GM12891 (cell line): ENCODE data around the gene GSTCD.

ENCODE experiments used
- PAX5 ChIP-seq: IDR thresholded peaks from 2 replicates; pipeline ENCODE4 v1.6.1; 2011; ENCODE audit warnings: low read length, moderate library complexity, mild to moderate bottlenecking; ENCODE audit not compliant: insufficient read depth, severe bottlenecking
- POLR2A ChIP-seq: IDR thresholded peaks from 2 replicates; pipeline ENCODE4 v1.6.1; 2011; ENCODE audit warnings: low read depth, low read length, control low read depth
- POLR2AphosphoS5 ChIP-seq: IDR thresholded peaks from 2 replicates; pipeline ENCODE4 v1.6.1; 2011; ENCODE audit warnings: low read depth, low read length, control low read depth
- SPI1 ChIP-seq: IDR thresholded peaks from 2 replicates; pipeline ENCODE4 v1.6.1; 2011; ENCODE audit warnings: low read depth, low read length, control low read depth
- TAF1 ChIP-seq: IDR thresholded peaks from 2 replicates; pipeline ENCODE4 v1.6.1; 2011; ENCODE audit warnings: low read depth, low read length, control low read depth

- TF ChIP-seq POLR2AphosphoS5 = no peak
- TF ChIP-seq TAF1 = no peak
- no peak for TF ChIP-seq POLR2A
- no peak for TF ChIP-seq SPI1
- no peak for TF ChIP-seq PAX5
These were observed 170.1 kb downstream of the GSTCD start for GRCh38 chr4:105878668-105879067.
